Mesodermal cell (in vitro differentiated cells): ENCODE results near the gene TRIO.

Experiments
- H3K27ac ChIP-seq: 2 replicates; pipeline ENCODE4 v1.7.0; 2013; ENCODE audit warnings: mild to moderate bottlenecking, low read depth, low read length, moderate library complexity; ENCODE audit not compliant: severe bottlenecking
- H3K36me3 ChIP-seq: 2 replicates; pipeline ENCODE4 v1.7.1; 2013; ENCODE audit warnings: mild to moderate bottlenecking, low read length, moderate library complexity; ENCODE audit not compliant: control insufficient read depth, insufficient read depth
- H3K4me1 ChIP-seq: one replicate; pipeline ENCODE4 v1.7.1; 2013; ENCODE audit warnings: mild to moderate bottlenecking, low read length; ENCODE audit not compliant: insufficient read depth, control insufficient read depth, poor library complexity, severe bottlenecking
- H3K4me3 ChIP-seq: 2 replicates; pipeline ENCODE4 v1.7.0; 2013; ENCODE audit warnings: low read length, control low read depth, mild to moderate bottlenecking; ENCODE audit not compliant: insufficient read depth, poor library complexity, severe bottlenecking; ENCODE audit errors: extremely low read depth
- H3K9me3 ChIP-seq: 2 replicates; pipeline ENCODE4 v1.7.1; 2013; ENCODE audit warnings: mild to moderate bottlenecking, low read length, moderate library complexity; ENCODE audit not compliant: control insufficient read depth
- WGBS, 2 experiments: methylation state at CpG; one replicate each; pipeline ENCODE4 v1.1.5; 2013; ENCODE audit warnings: missing lambda C conversion rate in 2 of 2; ENCODE audit not compliant: insufficient coverage in 2 of 2; 5-methylcytosine and 5-hydroxymethylcytosine counted together

The TRIO gene

DNA sequence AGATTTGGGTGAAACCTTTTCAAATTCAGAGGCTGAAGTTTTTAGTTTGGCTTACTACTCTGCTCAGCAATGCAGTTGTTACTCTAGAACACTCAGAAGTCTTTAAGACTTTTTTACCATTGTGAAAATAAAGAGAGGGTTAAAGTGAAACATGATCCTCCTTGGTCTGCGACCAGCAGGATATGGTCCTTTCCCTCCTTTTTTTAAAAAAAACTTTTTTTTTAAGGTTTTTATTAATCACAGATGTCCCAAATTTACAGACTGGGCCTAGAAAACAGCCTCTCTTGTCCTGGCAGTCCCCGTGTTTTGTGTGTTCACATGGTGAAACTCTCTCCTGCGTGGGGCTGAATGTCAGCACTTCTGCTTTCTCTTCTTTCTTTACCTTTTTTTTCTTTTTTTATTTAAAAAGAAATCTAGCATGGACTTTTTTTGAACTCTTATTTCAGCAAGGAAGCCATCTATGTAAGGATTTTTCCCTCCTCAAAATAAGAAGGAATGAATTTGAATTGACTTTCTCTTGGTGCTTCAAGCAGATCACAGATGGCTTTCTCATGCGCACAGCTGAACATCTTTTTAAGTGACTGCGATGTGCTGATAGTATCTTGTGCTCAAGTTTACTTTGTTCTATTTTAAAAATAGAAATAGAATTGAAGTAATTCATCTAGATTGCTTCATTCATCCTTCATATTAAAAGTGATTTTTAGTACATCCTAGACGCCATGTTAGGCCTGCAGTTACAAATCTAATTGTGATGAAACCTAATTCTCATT, 309.7 kb downstream of the TRIO start:
- peaks cover 10% of the 10 kb centered on the region for H3K9me3 ChIP-seq
- peaks cover 73% of the 10 kb centered on the region for H3K36me3 ChIP-seq
- H3K4me3 ChIP-seq = no peak overlapping the region
- WGBS, 2 experiments = 64% methylated on average over 1 of the region's 6 CpGs; no CpG with 5 or more reads in 1 of the 2 experiments
- peaks cover 10% of the 10 kb centered on the region for H3K4me1 ChIP-seq
- no peak overlapping the region for H3K27ac ChIP-seq

DNA sequence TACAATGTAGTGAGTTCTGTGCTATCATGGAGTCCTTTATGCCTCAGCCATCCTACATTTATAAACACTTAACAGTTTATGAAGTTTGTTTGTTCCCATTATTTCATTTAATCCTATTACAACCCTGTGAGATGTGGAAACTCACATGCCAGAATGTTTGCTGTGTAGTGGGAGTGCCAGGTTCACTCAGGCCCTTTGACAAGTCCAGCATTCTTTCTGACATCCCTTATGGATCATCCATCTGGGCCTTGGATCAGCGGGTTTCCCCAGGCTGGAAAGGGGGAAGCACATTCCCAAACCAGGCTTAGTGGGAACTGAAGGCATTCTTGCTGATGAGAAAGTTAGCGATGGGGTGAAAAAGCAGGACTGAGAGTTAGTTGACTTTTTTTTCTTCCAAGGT, 310.3 kb downstream of the TRIO start:
- Histone ChIP-seq H3K9me3 (peaks cover 10% of the 10 kb centered on the region), H3K4me3 (no peak overlapping the region), H3K4me1 (peaks cover 4% of the 10 kb centered on the region), H3K27ac (no peak overlapping the region), H3K36me3 (peaks cover 75% of the 10 kb centered on the region)
- WGBS, 2 experiments = 89 to 100% methylated on average over 1 of the region's 2 CpGs

DNA sequence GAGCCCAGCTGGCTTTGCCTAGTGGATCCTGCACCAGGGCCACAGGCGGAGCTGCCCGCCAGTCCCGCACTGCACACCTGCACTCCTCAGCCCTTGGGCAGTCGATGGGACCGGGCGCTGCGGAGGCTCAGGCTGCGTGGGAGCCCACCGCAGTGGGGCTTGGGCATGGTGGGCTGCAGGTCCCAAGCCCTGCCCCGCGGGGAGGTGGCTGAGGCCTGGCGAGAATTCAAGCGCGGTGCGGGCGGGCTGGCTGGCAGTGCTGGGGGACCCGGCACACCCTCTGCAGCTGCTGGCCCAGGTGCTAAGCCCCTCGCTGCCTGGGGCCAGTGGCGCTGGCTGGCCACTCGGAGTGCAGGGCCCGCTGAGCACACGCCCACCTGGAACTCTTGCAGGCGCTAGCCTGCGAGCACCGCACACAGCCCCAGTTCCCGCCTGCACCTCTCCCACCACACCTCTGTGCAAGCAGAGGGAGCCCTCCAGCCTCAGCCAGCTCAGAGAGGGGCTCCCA, 312.7 kb downstream of the TRIO start:
- H3K4me3 ChIP-seq = no peak overlapping the region
- no peak overlapping the region for H3K27ac ChIP-seq
- 92 to 96% methylated on average over 22 to 26 of the region's 26 CpGs for WGBS, 2 experiments
- H3K9me3 ChIP-seq = peaks cover 10% of the 10 kb centered on the region
- no peaks in the 10 kb centered on the region for H3K4me1 ChIP-seq
- peaks cover 80% of the 10 kb centered on the region for H3K36me3 ChIP-seq

DNA sequence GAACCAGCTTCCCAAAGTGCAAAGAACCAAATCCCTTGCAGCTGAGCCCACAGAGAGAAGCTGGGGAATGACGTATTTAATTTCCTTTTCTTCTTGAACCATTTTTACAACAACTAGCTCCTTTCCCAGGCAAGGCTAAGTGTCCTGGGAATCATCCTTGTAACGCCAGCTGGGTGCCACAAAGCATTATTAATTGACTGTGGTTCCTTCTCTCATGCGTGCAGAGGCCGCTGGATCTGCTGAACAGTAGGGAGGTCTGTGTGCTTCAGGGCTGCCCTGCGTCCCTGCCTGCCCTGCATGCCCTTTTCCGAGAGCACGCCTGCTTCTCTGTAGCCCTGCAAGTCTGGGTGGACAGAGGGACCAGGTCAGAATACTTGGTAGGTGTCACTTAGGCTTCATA, 314.3 kb downstream of the TRIO start:
- peaks cover 10% of the 10 kb centered on the region for H3K9me3 ChIP-seq
- peaks cover 5% of the 10 kb centered on the region for H3K4me1 ChIP-seq
- peaks cover 78% of the 10 kb centered on the region for H3K36me3 ChIP-seq
- 87 to 93% methylated on average over 7 of the region's 7 CpGs for WGBS, 2 experiments
- no peak overlapping the region for H3K27ac ChIP-seq
- no peak overlapping the region for H3K4me3 ChIP-seq

DNA sequence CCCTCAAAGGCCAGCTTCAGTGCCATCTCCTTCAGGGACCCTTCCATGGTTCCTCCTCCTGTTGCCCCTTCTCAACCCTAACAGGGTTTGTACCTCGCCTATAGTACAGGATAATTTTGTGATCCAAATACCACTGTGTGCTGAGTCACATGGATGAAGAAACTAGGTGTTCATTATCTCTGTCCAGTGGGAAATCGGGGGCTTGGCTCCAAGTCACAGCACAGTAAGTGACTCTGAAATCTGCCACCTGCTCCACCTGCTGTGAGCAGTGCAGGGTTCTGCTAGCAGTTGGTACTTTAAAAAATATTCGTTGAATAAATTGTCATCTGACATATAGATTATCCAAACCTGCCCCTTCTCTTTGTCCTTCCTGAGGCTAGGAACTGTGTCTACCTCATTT, 315.3 kb downstream of the TRIO start:
- H3K27ac ChIP-seq = no peak overlapping the region
- peaks cover 10% of the 10 kb centered on the region for H3K9me3 ChIP-seq
- H3K36me3 ChIP-seq = peaks cover 78% of the 10 kb centered on the region
- no peak overlapping the region for H3K4me3 ChIP-seq
- peaks cover 5% of the 10 kb centered on the region for H3K4me1 ChIP-seq
- 100% methylated on average over 1 to 3 of the region's 3 CpGs for WGBS, 2 experiments

DNA sequence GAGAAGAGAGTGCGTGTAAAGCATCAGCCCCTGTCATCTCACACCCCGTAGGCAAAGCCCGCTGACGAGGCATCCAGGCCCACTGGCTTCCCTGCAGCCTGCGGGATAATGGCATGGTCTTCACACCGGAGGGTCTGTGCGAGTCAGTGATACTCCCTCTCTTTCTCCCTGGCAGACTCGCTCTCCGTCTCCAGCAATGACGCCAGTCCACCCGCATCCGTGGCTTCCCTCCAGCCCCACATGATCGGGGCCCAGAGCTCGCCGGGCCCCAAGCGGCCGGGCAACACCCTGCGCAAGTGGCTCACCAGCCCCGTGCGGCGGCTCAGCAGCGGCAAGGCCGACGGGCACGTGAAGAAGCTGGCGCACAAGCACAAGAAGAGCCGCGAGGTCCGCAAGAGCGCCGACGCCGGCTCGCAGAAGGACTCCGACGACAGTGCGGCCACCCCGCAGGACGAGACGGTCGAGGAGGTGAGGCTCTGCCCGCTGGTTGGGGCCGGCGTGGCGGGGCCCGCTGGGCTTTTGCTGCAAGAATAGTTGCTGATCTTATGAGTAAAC, 317.8 kb downstream of the TRIO start:
- peaks cover 8% of the 10 kb centered on the region for H3K4me1 ChIP-seq
- WGBS, 2 experiments = 96% methylated on average over 30 to 44 of the region's 46 CpGs
- peaks cover 83% of the 10 kb centered on the region for H3K36me3 ChIP-seq

DNA sequence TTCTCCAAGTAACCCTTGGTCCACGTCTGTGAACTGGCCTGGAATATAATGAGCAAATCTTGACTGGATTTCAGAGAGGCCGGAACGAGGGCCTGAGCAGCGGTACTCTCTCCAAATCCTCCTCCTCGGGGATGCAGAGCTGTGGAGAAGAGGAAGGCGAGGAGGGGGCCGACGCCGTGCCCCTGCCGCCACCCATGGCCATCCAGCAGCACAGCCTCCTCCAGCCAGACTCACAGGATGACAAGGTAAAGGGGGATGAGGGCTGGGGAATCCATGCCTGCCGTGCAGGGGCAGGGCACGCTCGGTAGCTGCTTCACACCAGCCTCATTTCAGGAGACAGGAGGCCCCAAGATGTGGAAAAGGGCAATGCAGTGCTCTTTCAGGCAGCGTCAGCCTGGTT, 319.5 kb downstream of the TRIO start:
- Histone ChIP-seq H3K4me3 (no peak overlapping the region), H3K27ac (no peak overlapping the region), H3K9me3 (no peaks in the 10 kb centered on the region), H3K4me1 (peaks cover 8% of the 10 kb centered on the region), H3K36me3 (peaks cover 91% of the 10 kb centered on the region)
- 97 to 98% methylated on average over 9 of the region's 14 CpGs for WGBS, 2 experiments

More for the DNA sequence above, 317.8 kb downstream of the TRIO start:
- Histone ChIP-seq H3K9me3 (no peaks in the 10 kb centered on the region), H3K4me3 (no peak overlapping the region), H3K27ac (no peak overlapping the region)

DNA sequence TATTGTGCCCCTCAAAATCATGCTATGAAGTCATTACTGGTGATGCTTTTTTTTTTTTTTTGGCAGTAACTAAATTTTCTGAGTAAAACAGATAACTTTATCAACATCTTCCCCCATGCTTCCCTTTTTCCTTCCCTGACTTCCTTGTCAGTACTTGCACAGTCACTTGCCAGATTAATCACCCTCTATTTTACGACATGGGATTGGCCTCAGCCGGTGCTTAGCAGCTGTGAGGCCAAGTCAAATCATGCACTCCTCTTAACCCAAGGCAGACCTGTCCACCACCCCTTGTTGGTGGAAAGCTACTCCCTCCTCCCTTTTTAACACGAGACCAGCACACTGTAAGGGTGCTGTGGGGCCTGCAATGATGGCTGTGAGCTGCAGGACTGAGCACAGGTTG, 320.5 kb downstream of the TRIO start:
- peaks cover 8% of the 10 kb centered on the region for H3K4me1 ChIP-seq
- no peak overlapping the region for H3K4me3 ChIP-seq
- 100% methylated on average over 2 of the region's 3 CpGs; no CpG with 5 or more reads in 1 of the 2 experiments for WGBS, 2 experiments
- no peak overlapping the region for H3K27ac ChIP-seq
- H3K9me3 ChIP-seq = no peaks in the 10 kb centered on the region
- peaks cover 96% of the 10 kb centered on the region for H3K36me3 ChIP-seq

DNA sequence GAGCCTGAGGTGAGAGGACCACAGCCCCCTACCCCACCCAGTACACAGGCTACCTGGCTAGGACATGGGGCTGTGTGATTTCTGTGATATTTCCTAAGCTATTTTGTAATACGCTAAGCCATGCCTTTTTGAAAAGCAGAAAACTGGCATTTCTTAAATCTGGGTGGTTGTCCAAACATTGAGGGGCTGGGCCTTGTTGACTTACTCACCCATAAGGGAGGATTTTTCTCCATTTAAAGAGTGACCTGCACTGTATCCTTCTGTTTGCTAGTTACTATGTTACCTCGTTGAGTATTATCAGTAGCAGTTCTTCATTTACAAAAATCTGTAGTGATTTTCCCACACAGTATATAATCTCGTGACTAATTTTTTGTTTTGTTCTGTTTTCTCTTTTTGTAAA, 321.0 kb downstream of the TRIO start:
- Histone ChIP-seq H3K9me3 (no peaks in the 10 kb centered on the region), H3K4me3 (no peak overlapping the region), H3K27ac (no peak overlapping the region), H3K4me1 (peaks cover 8% of the 10 kb centered on the region), H3K36me3 (peaks cover 94% of the 10 kb centered on the region)
- WGBS, 2 experiments = 90% methylated on average over 1 of the region's 3 CpGs; no CpG with 5 or more reads in 1 of the 2 experiments

DNA sequence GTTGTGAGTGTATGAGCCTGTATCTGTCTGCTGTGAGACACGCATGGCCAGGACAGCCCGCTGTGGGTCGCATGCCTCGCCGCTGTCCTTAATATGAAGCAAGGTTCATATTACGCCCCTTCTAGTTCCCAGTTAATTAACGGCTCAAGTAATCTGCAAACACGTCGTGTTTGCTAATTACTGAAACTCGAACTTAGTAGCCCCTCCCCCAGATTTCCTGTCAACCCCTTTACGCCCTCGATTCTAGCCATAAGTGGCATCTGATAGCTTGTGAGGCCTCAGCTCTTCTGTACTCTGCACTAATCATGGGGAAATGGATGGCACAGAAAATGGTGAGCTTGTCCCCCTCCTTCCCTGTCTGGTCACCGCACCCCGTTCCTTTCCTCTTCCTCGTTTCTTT, 321.5 kb downstream of the TRIO start:
- Histone ChIP-seq H3K9me3 (no peaks in the 10 kb centered on the region), H3K27ac (peak overlapping the region; percentile 13), H3K36me3 (peaks cover 94% of the 10 kb centered on the region), H3K4me3 (no peak overlapping the region), H3K4me1 (peaks cover 10% of the 10 kb centered on the region)
- 77 to 90% methylated on average over 13 to 14 of the region's 15 CpGs for WGBS, 2 experiments

DNA sequence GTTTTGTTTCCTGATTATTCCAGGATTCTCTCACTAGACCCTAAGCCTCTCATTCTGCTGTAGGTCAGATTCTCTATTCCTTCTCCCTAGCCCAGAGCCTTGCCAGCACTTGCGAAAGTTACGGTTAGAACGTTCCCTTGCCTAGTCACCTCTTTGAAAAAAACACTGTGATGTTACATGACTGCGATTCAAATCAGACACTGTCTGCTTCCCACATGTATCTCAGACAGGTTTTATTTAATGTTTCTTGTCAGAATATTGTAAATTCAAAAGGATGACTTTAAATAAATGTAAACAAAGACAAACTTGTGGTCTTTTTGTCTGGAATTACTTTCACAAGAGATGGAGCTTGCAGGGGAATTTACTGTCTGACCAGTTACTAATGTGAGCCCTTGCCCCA, 322.0 kb downstream of the TRIO start:
- peaks cover 10% of the 10 kb centered on the region for H3K4me1 ChIP-seq
- WGBS, 2 experiments = 100% methylated on average over 1 to 3 of the region's 4 CpGs
- H3K9me3 ChIP-seq = no peaks in the 10 kb centered on the region
- H3K36me3 ChIP-seq = peaks cover 94% of the 10 kb centered on the region
- peak overlapping the region; percentile 13 for H3K27ac ChIP-seq
- H3K4me3 ChIP-seq = no peak overlapping the region
